HepG2 (cell line): ENCODE measurements around the gene CST4. TPM values are rescaled to one million over a fixed set of nuclear protein-coding genes. Genes with fewer than 3 reads are reported as not detected.

Source experiments
- ARNTL ChIP-seq: sonication (generic); formaldehyde crosslinking; IDR thresholded peaks from 2 replicates; pipeline ENCODE4 v1.4.0; 2020; ENCODE audit warnings: mild to moderate bottlenecking, missing genetic modification reagents
- RFX3 ChIP-seq: IDR thresholded peaks from 2 replicates; pipeline ENCODE4 v1.6.1; 2016; ENCODE audit warnings: missing biosample characterization, missing genetic modification reagents
- ZMYM4 ChIP-seq: sonication (generic); formaldehyde crosslinking; IDR thresholded peaks from 2 replicates; pipeline ENCODE4 v1.8.1; 2023; ENCODE audit warnings: mild to moderate bottlenecking, missing genetic modification reagents
- ZNF75D ChIP-seq: sonication (generic); formaldehyde crosslinking; IDR thresholded peaks from 2 replicates; pipeline ENCODE4 v1.8.1; 2023; ENCODE audit warnings: missing genetic modification reagents, mild to moderate bottlenecking, borderline replicate concordance
- polyA plus RNA-seq, 8 experiments: library from polyadenylated mRNA; depleted of rRNA in 3 of 8; stranded (reverse) in 7 of 8; unstranded in 1 of 8; fragments of >200 nt; fragmentation: Illumina TruSeq in 4 of 8; extraction: Trizol in 4 of 8; gene quantifications; 2 replicates each; pipeline versions ENCODE4 v1.2.1 to v1.2.3, GENCODE V29; 2011 to 2016; ENCODE audit warnings: low read depth in 4 of 8, missing spikeins in 1 of 8, mixed read lengths in 1 of 8; ENCODE audit not compliant: insufficient read depth in 1 of 8
- total RNA-seq, 5 experiments: library from RNA; depleted of rRNA; stranded (reverse); fragments of >200 nt; fragmentation: Illumina TruSeq; extraction: Trizol; gene quantifications; 2 replicates each; pipeline ENCODE4 v1.2.3, GENCODE V29; 2016; ENCODE audit warnings: low read depth in 1 of 5
- TF ChIP-seq, protein P1 (sequence below), 2 experiments: fragments of 450-650 bp in 1 of 2; sonication (generic) in 1 of 2; formaldehyde crosslinking in 1 of 2; IDR thresholded peaks; 2 replicates each; pipeline versions ENCODE4 v1.6.1 to v1.8.0; 2016 to 2022; ENCODE audit warnings: antibody characterized with exemption in 1 of 2, mild to moderate bottlenecking in 1 of 2, missing genetic modification reagents in 1 of 2
- TF ChIP-seq, protein P2 (sequence below): sonication (generic); formaldehyde crosslinking; conservative IDR thresholded peaks from 2 replicates; pipeline ENCODE4 v1.4.0; 2020; ENCODE audit warnings: missing genetic modification reagents
- TF ChIP-seq, protein P3 (sequence below), 2 experiments: fragments of 450-650 bp in 1 of 2; sonication (generic) in 1 of 2; formaldehyde crosslinking; IDR thresholded peaks; 2 replicates each; pipeline versions ENCODE4 v1.5.0 to v1.8.0; 2020 to 2022; ENCODE audit warnings: mild to moderate bottlenecking in 1 of 2, missing genetic modification reagents in 1 of 2
- TF ChIP-seq, protein P4 (sequence below): IDR thresholded peaks from 2 replicates; pipeline ENCODE4 v1.6.1; 2016; ENCODE audit warnings: low read depth, missing genetic modification reagents, missing compliant biosample characterization

CST4 gene
- total and polyA plus RNA-seq, 2 of the 13 experiments (the other 11 are each of a cell fraction or from before 2014, with no cell fraction given) = not detected

DNA sequence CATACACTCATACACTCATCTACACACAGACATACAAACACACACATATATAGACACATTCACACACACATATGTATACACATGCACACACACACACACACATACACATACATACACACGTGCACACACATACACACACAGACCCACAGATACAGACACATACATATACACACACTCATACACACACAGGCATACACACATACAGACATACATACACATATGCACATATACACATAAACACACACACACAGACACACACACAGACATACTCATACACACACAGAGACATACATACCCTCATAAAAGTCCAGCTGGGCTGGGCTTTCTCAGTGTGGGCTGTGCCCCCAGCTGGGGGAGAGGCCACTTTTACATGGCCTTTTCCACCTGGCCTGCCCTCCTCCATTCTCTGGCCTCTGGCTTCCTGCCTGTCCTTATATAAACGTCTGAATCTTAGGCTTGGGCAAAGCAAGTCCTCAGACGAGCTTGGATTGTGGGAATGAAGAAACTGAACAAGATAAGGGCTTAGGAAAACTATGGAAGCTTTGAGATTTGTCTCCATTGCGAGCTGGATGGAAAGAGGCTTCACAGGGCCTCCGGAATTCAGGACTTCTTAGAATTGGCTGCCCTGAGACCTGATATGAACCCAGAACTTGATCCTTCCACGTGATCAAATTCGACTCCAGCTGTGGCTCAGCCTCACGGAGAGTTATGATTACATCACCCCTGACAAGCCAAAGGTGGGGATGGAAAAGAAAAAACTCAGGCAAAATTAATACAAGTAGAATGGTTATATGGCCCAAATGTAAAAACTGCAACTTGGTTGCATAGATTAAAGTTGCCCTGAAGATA is 28.6 kb downstream of the CST4 start (continued):
- TF ChIP-seq, protein P1, sequence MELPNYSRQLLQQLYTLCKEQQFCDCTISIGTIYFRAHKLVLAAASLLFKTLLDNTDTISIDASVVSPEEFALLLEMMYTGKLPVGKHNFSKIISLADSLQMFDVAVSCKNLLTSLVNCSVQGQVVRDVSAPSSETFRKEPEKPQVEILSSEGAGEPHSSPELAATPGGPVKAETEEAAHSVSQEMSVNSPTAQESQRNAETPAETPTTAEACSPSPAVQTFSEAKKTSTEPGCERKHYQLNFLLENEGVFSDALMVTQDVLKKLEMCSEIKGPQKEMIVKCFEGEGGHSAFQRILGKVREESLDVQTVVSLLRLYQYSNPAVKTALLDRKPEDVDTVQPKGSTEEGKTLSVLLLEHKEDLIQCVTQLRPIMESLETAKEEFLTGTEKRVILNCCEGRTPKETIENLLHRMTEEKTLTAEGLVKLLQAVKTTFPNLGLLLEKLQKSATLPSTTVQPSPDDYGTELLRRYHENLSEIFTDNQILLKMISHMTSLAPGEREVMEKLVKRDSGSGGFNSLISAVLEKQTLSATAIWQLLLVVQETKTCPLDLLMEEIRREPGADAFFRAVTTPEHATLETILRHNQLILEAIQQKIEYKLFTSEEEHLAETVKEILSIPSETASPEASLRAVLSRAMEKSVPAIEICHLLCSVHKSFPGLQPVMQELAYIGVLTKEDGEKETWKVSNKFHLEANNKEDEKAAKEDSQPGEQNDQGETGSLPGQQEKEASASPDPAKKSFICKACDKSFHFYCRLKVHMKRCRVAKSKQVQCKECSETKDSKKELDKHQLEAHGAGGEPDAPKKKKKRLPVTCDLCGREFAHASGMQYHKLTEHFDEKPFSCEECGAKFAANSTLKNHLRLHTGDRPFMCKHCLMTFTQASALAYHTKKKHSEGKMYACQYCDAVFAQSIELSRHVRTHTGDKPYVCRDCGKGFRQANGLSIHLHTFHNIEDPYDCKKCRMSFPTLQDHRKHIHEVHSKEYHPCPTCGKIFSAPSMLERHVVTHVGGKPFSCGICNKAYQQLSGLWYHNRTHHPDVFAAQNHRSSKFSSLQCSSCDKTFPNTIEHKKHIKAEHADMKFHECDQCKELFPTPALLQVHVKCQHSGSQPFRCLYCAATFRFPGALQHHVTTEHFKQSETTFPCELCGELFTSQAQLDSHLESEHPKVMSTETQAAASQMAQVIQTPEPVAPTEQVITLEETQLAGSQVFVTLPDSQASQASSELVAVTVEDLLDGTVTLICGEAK (IDR thresholded peaks at IDR 0.05) = peak; percentile 45
- TF ChIP-seq, protein P1 (CRISPR knock-in tag; IDR thresholded peaks at IDR 0.05) = no peak
- TF ChIP-seq, protein P2, sequence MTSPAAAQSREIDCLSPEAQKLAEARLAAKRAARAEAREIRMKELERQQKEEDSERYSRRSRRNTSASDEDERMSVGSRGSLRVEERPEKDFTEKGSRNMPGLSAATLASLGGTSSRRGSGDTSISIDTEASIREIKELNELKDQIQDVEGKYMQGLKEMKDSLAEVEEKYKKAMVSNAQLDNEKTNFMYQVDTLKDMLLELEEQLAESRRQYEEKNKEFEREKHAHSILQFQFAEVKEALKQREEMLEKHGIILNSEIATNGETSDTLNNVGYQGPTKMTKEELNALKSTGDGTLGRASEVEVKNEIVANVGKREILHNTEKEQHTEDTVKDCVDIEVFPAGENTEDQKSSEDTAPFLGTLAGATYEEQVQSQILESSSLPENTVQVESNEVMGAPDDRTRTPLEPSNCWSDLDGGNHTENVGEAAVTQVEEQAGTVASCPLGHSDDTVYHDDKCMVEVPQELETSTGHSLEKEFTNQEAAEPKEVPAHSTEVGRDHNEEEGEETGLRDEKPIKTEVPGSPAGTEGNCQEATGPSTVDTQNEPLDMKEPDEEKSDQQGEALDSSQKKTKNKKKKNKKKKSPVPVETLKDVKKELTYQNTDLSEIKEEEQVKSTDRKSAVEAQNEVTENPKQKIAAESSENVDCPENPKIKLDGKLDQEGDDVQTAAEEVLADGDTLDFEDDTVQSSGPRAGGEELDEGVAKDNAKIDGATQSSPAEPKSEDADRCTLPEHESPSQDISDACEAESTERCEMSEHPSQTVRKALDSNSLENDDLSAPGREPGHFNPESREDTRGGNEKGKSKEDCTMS (CRISPR knock-in tag) = 0 out of 2 replicates have a peak, but pooled peaks have one; percentile 0
- TF ChIP-seq, protein P3, sequence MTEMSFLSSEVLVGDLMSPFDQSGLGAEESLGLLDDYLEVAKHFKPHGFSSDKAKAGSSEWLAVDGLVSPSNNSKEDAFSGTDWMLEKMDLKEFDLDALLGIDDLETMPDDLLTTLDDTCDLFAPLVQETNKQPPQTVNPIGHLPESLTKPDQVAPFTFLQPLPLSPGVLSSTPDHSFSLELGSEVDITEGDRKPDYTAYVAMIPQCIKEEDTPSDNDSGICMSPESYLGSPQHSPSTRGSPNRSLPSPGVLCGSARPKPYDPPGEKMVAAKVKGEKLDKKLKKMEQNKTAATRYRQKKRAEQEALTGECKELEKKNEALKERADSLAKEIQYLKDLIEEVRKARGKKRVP (CRISPR knock-in tag; IDR thresholded peaks at IDR 0.05) = peak in 1 of 2 experiments; percentile 91; a peak in 2 of 4 replicates
- 0 out of 2 replicates have a peak, but pooled peaks have one; percentile 30 for TF ChIP-seq ZMYM4 (CRISPR knock-in tag)
- no peak for TF ChIP-seq ZNF75D
- no peak for TF ChIP-seq RFX3 (CRISPR knock-in tag)
- TF ChIP-seq, protein P4, sequence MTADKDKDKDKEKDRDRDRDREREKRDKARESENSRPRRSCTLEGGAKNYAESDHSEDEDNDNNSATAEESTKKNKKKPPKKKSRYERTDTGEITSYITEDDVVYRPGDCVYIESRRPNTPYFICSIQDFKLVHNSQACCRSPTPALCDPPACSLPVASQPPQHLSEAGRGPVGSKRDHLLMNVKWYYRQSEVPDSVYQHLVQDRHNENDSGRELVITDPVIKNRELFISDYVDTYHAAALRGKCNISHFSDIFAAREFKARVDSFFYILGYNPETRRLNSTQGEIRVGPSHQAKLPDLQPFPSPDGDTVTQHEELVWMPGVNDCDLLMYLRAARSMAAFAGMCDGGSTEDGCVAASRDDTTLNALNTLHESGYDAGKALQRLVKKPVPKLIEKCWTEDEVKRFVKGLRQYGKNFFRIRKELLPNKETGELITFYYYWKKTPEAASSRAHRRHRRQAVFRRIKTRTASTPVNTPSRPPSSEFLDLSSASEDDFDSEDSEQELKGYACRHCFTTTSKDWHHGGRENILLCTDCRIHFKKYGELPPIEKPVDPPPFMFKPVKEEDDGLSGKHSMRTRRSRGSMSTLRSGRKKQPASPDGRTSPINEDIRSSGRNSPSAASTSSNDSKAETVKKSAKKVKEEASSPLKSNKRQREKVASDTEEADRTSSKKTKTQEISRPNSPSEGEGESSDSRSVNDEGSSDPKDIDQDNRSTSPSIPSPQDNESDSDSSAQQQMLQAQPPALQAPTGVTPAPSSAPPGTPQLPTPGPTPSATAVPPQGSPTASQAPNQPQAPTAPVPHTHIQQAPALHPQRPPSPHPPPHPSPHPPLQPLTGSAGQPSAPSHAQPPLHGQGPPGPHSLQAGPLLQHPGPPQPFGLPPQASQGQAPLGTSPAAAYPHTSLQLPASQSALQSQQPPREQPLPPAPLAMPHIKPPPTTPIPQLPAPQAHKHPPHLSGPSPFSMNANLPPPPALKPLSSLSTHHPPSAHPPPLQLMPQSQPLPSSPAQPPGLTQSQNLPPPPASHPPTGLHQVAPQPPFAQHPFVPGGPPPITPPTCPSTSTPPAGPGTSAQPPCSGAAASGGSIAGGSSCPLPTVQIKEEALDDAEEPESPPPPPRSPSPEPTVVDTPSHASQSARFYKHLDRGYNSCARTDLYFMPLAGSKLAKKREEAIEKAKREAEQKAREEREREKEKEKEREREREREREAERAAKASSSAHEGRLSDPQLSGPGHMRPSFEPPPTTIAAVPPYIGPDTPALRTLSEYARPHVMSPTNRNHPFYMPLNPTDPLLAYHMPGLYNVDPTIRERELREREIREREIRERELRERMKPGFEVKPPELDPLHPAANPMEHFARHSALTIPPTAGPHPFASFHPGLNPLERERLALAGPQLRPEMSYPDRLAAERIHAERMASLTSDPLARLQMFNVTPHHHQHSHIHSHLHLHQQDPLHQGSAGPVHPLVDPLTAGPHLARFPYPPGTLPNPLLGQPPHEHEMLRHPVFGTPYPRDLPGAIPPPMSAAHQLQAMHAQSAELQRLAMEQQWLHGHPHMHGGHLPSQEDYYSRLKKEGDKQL = no peak
- 0 out of 2 replicates have a peak, but pooled peaks have one; percentile 27 for TF ChIP-seq ARNTL (CRISPR knock-in tag)
